A549 (cell line): Measurements from ENCODE around the gene SRP9.

Source experiments
- BHLHE40 ChIP-seq: IDR thresholded peaks from 2 replicates; pipeline ENCODE4 v1.6.1; 2012; ENCODE audit warnings: low read depth, low read length, inconsistent platforms
- CEBPB ChIP-seq, 2 experiments: fragments of >200 bp in 1 of 2; sonication (Bioruptor Twin) in 1 of 2; formaldehyde crosslinking in 1 of 2; IDR thresholded peaks; 2 replicates each; pipeline ENCODE4 v1.6.1; 2012 to 2016
- CHD2 ChIP-seq: fragments of 150-350 bp; IDR thresholded peaks from 2 replicates; pipeline ENCODE4 v1.6.1; 2014; ENCODE audit warnings: low read length; ENCODE audit not compliant: partially characterized antibody
- FOXS1 ChIP-seq: fragments of 250-450 bp; sonication (Bioruptor Pico); IDR thresholded peaks from 2 replicates; pipeline ENCODE4 v1.5.0; 2020; ENCODE audit warnings: mild to moderate bottlenecking, moderate library complexity
- HDAC2 ChIP-seq: fragments of 200-600 bp; sonication (generic); IDR thresholded peaks from 2 replicates; pipeline ENCODE4 v1.6.1; 2016
- MAX ChIP-seq: IDR thresholded peaks from 2 replicates; pipeline ENCODE4 v1.6.1; 2012
- NFE2L2 ChIP-seq: fragments of 150-350 bp; conservative IDR thresholded peaks from 2 replicates; pipeline ENCODE4 v1.6.1; 2014; ENCODE audit warnings: low read length
- PHF8 ChIP-seq: fragments of 200-600 bp; sonication (generic); IDR thresholded peaks from 2 replicates; pipeline ENCODE4 v1.6.1; 2016; ENCODE audit warnings: low read depth, mild to moderate bottlenecking, antibody characterized with exemption, moderate library complexity, borderline replicate concordance
- POLR2A ChIP-seq: IDR thresholded peaks from 2 replicates; pipeline ENCODE4 v1.6.1; 2012; ENCODE audit warnings: mild to moderate bottlenecking, low read length
- RAD21 ChIP-seq, 2 experiments: fragments of >200 bp in 1 of 2; sonication (Bioruptor Twin) in 1 of 2; formaldehyde crosslinking in 1 of 2; IDR thresholded peaks in 1 of 2; conservative IDR thresholded peaks in 1 of 2; 2 replicates in 1 of 2; 3 replicates in 1 of 2; pipeline ENCODE4 v1.6.1; 2012 to 2018; ENCODE audit warnings: inconsistent platforms in 1 of 2
- SMC3 ChIP-seq: fragments of >200 bp; sonication (Bioruptor Twin); formaldehyde crosslinking; IDR thresholded peaks from 3 replicates; pipeline ENCODE4 v1.6.1; 2018; ENCODE audit warnings: inconsistent platforms
- ZSCAN20 ChIP-seq: fragments of 250-450 bp; sonication (Bioruptor Pico); IDR thresholded peaks from 2 replicates; pipeline ENCODE4 v1.8.0; 2022; ENCODE audit warnings: mild to moderate bottlenecking, moderate library complexity
- TF ChIP-seq, protein P1 (sequence below): fragments of 450-650 bp; IDR thresholded peaks from 2 replicates; pipeline ENCODE4 v1.6.1; 2014; ENCODE audit warnings: antibody characterized with exemption
- TF ChIP-seq, protein P2 (sequence below): fragments of >200 bp; sonication (Bioruptor Twin); formaldehyde crosslinking; IDR thresholded peaks from 3 replicates; pipeline ENCODE4 v1.5.1; 2016

GRCh38 chr1:225827076-225827475, 49.5 kb downstream of the SRP9 start:
- no peak for TF ChIP-seq FOXS1 (CRISPR knock-in tag)
- no peak for TF ChIP-seq NFE2L2
- TF ChIP-seq, protein P1, sequence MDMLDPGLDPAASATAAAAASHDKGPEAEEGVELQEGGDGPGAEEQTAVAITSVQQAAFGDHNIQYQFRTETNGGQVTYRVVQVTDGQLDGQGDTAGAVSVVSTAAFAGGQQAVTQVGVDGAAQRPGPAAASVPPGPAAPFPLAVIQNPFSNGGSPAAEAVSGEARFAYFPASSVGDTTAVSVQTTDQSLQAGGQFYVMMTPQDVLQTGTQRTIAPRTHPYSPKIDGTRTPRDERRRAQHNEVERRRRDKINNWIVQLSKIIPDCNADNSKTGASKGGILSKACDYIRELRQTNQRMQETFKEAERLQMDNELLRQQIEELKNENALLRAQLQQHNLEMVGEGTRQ: no peak
- TF ChIP-seq, protein P2, sequence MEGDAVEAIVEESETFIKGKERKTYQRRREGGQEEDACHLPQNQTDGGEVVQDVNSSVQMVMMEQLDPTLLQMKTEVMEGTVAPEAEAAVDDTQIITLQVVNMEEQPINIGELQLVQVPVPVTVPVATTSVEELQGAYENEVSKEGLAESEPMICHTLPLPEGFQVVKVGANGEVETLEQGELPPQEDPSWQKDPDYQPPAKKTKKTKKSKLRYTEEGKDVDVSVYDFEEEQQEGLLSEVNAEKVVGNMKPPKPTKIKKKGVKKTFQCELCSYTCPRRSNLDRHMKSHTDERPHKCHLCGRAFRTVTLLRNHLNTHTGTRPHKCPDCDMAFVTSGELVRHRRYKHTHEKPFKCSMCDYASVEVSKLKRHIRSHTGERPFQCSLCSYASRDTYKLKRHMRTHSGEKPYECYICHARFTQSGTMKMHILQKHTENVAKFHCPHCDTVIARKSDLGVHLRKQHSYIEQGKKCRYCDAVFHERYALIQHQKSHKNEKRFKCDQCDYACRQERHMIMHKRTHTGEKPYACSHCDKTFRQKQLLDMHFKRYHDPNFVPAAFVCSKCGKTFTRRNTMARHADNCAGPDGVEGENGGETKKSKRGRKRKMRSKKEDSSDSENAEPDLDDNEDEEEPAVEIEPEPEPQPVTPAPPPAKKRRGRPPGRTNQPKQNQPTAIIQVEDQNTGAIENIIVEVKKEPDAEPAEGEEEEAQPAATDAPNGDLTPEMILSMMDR: no peak
- TF ChIP-seq POLR2A: no peak
- no peak for TF ChIP-seq SMC3
- no peak for TF ChIP-seq CEBPB (IDR thresholded peaks at IDR 0.05)
- no peak for TF ChIP-seq HDAC2
- no peak for TF ChIP-seq PHF8
- no peak for TF ChIP-seq RAD21 (conservative IDR thresholded peaks at IDR 0.05 in 1 of 2, IDR thresholded peaks at IDR 0.05 in 1 of 2)
- TF ChIP-seq CHD2: no peak
- TF ChIP-seq ZSCAN20 (CRISPR knock-in tag): no peak
- no peak for TF ChIP-seq BHLHE40
- TF ChIP-seq MAX: no peak
